Fibroblast of the conjunctiva (primary cell): Measurements from ENCODE around the gene DNAI7.
A peak's percentile ranks its signal among the peaks of the same experiment; 100 is the strongest.

ENCODE experiments used
- DNase-seq: peaks from one replicate; pipeline ENCODE4 v3.0.0-alpha.2; 2010; ENCODE audit warnings: low read depth

The DNAI7 gene

DNA sequence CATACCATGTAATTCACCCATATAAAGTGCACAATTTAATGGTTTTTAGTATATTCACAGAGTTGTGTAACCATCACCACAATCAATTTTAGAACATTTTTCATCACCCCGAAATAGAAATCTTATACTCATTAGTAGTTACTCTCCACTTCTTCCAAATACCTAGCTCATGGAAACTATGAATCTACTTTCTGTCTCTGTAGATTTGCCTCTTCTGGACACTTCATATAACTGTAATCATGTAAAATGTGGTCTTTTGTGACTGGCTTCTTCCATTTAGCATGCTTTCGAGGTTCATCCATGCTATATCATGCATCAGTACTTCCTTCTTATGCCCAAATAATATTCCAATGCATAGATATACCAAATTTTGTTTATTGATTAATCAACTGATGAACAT, 10.8 kb downstream of the DNAI7 start:
- no peak for DNase-seq

GRCh38 chr12:25182765-25183164, 12.2 kb downstream of the DNAI7 start:
- no peak for DNase-seq

DNA sequence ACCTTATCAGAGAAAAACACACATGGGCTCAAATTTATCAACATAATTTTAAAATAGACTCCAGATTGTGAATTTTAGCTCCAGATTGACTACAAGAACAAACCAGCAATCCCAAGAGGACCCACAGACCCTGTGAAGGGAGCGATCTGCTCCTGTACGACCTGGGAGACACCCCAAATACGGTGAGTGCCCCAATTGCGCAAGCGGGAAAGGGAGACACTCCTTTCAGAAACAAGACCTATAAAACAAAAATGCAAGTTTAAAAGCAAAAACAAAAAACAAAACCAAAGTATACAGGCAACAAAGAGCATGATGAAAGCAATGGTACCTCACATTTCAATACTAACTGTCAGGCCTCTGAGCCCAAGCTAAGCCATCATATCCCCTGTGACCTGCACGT, 32.1 kb downstream of the DNAI7 start:
- DNase-seq = no peak

DNA sequence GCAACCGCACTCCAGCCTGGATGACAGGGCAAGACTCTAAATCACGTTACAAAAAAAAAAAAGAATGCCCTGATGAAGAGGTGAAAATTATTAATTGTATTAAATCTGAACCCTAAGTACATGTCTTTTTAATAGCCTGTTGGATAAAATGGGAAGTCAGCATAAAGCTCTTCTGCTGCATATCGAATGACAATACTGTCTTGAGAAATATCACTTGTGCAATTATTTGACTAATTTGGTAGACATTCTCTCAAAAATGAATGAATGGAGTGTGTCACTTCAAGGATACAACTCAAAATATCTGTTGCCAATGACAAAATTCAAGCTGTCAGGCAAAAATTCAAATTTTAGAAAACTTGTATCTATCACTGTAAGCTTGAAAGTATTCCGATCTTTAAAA, 38.9 kb downstream of the DNAI7 start:
- no peak for DNase-seq

GRCh38 chr12:25155022-25155576, 39.9 kb downstream of the DNAI7 start:
- peak; percentile 26 for DNase-seq

GRCh38 chr12:25152055-25152454, 42.9 kb downstream of the DNAI7 start:
- DNase-seq = no peak

- peak; percentile 85 for DNase-seq
Observed at GRCh38 chr12:25151476-25151875, 43.5 kb downstream of the DNAI7 start.

DNA sequence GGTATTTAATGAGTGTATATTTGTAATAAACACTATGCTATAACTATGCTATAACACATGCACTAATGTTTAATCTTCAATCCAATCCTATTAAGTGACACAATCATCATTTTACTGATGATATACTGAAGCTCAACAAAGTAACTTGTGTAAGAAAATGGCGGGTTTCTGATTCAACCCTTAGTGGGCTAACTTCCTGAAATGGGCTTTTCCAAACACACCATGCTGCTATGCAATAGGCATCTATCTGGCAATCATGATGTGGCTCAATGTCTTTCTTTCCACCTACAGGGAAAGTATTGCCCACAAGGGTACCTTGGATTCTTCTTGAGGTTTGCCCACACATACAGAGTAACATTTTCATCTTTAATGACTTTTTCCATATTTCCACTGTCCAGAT, 48.3 kb downstream of the DNAI7 start:
- no peak for DNase-seq

DNA sequence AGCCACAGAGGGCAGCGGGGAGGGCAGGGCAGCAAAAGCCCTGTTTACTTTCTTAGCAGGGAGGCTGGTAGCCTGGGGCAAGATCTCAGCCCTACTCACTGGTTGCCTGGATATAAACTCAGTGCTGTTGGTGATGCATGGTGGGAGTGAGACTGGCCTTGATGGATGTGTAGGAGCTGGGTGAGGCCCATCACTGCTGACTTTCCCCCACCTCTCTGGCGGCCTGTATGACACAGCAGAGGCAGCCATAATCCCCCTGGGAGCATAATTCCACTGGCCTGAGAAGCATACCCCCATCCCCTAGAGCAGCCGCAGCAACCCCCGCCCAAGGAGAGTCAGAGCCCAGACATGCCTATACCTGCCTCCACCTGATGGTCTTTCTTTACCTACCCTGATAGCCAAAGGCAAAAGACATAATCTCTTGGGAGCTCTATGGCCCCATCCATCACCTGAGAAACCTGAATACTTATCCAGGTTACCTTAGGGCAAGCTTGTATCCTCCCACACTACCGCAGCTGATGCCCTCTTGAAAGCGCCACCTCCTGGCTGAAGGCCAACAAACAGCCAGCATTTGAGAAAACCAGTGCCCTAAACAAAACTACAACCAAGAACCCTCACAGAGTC, 59.3 kb downstream of the DNAI7 start:
- DNase-seq = no peak

GRCh38 chr12:25131270-25131669, 63.7 kb downstream of the DNAI7 start:
- no peak for DNase-seq

- DNase-seq = peak; percentile 37
Observed at GRCh38 chr12:25130741-25131188, 64.2 kb downstream of the DNAI7 start.

DNA sequence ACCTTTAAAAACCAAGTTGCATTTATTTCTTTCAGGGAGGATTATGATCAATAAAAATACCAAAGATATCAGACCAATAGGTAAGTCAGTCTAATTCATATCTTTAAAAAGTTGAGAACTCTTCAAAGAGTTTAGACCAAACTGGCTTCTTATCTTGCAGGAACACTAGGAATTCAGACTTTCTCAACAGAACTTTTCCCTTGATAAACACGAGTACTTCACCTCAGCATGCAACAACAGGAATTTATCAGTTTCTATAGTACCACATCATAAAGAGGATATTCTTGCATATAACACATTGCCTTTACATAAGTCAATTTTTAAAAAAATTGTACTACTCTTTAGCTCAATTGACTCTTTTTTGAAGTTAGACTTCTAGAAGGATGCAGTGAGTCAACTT, 68.2 kb downstream of the DNAI7 start:
- no peak for DNase-seq

DNA sequence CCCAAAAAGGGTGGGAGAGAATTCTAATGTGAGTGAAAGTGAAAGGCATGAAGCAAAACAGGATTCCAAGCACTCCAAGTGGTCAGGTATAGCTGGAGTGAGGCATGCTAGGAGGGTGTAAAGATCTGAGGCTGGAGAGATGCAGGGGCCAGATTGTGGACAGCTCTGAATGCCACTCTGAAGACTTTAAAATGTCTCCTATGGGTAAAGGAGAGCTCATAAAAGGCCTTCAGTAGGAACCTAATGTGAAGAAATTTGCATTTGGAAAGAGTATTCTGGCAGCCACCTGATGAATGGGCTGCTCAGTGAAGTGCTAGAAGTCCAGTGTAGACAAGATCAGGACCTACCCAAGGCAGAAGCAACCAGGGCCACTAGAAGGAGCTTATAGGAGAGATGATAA, 68.9 kb downstream of the DNAI7 start:
- no peak for DNase-seq

DNA sequence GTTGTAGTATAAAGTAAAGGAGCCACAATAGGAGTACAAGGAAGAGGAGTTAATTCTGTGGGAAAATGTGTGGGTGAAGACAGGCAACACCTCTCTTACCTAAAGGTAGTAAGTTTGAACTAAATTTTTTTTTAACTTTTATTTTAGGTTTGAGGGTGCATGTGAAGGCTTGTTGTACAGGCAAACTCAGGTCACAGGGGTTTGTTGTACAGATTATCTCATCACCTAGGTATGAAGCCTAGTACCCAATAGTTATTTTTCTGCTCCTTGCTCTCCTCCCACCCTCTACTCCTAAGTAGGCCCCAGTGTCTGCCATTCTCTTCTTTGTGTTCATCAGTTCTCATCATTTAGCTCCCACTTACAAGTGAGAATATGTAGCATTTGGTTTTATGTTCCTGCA, 70.5 kb downstream of the DNAI7 start:
- no peak for DNase-seq

DNA sequence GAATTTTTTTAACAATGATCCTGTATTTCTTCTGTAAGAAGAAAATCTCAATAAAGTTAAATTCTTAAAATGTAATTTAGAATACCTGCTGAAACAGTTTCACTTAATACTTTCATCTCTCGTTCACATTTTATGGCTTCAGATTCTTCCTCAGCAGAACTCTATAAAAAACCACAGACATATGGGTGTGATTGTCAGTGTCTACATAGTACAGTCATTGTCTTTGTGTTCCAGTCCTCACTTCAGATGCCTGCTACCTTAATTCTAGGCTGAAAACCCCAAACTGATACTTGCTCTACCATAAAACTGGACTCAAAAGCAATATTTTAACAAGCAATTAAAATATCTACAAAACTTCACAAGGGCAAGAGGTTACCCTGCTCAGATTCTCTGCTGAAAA, 71.8 kb downstream of the DNAI7 start:
- no peak for DNase-seq

- no peak for DNase-seq
Observed at GRCh38 chr12:25121916-25122315, 73.0 kb downstream of the DNAI7 start.

DNA sequence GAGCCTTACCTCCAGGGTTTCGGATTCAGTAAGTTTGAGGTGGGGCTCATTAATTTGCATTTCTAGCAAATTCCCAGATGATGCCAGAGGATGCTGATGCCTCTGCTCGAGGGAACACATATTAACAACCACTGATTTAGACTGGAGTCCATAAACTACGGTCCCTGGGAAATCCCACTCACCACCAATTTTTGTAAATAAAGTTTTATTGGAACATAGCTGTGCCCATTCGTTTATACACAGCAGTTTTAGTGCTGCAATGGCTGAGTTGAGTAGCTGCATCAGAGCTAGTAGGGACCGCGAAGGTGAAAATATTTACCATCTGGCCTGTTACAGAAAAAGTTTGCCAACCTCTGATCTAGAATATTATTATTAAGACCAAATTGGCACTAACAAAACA, 73.8 kb downstream of the DNAI7 start:
- no peak for DNase-seq

GRCh38 chr12:25119020-25119419, 75.9 kb downstream of the DNAI7 start:
- DNase-seq = no peak

GRCh38 chr12:25115677-25116076, 79.3 kb downstream of the DNAI7 start:
- no peak for DNase-seq

GRCh38 chr12:25113651-25114050, 81.3 kb downstream of the DNAI7 start:
- DNase-seq = no peak

- DNase-seq = no peak
Observed at GRCh38 chr12:25110260-25110659, 84.7 kb downstream of the DNAI7 start.

DNA sequence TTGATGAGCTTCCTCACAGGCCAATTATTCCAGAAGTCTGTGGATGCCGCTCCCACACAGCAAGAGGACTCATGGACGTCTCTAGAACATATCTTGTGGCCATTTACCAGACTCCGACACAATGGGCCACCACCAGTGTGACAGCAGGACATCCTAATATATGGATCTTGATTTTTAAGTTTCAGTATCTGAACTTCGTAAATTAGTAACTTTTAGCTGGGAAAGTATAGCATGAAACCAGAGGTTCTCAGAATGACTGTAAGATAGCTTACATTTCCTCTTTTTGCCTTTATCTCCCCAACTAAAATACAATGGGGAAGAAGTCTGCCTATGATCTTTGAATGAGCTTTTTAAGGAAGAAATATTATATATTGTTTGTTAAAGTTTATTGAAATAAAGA, 87.0 kb downstream of the DNAI7 start:
- DNase-seq = no peak

- DNase-seq = no peak
Observed at GRCh38 chr12:25106818-25107217, 88.1 kb downstream of the DNAI7 start.

DNA sequence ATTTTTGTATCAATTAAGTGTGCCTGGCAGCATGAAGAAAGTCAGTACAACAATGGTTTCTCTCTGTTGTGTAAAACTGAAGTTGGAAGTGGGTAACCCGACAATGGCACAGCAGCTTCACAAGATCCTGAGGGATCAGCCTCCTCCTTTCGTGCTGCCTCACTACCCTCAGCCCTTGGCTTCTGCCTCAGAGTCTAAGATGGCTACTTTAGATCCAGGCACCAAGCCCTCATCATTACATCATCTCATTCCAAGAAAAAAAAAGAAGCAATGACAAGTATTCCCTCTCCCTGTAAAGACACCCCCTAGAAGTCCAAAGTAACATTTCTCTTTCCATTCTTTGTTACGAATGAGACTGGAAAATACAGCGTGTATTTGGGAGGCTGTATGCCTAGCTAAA, 92.6 kb downstream of the DNAI7 start:
- no peak for DNase-seq

- DNase-seq = no peak
Observed at GRCh38 chr12:25101092-25101445, 93.9 kb downstream of the DNAI7 start.
